Panc1 (cell line): ENCODE measurements around the gene EGFR. TPM values are rescaled to one million over a fixed set of nuclear protein-coding genes. Genes with fewer than 3 reads are reported as not detected.

ENCODE experiments used
- ATAC-seq: fragments of 200-7000 bp; cut with Tn5 transposase; 2 replicates; pipeline ENCODE4 v1.9.1; 2020; ENCODE audit warnings: mild to moderate bottlenecking, moderate library complexity
- BruUV-seq: library from RNA; stranded (reverse); fragments of 400-500 nt; replicated peaks from 2 replicates; lab custom pipeline; 2021; lab: Mats Ljungman, UMichigan
- CTCF ChIA-PET: fragments of 300-600 bp; sonication (Branson Sonifier 250); formaldehyde crosslinking; loops from one replicate; lab custom pipeline; 2022; ENCODE audit warnings: antibody characterized with exemption; lab: Charles Lee
- POLR2A ChIA-PET: fragments of 300-600 bp; sonication (Branson Sonifier 250); formaldehyde crosslinking; loops from one replicate; lab custom pipeline; 2022; ENCODE audit warnings: antibody characterized with exemption; lab: Charles Lee
- DNase-seq: peaks from one replicate; pipeline ENCODE4 v3.0.0-alpha.2; 2010; ENCODE audit warnings: low read depth, low spot score
- H3K27ac ChIP-seq: 2 replicates; pipeline ENCODE4 v1.5.1; 2011; ENCODE audit warnings: mild to moderate bottlenecking, low read length, inconsistent platforms
- H3K27me3 ChIP-seq: fragments of 200-500 bp; sonication (Bioruptor generic); 2 replicates; pipeline ENCODE4 v1.6.0; 2014; ENCODE audit warnings: low read length, inconsistent platforms; ENCODE audit not compliant: control insufficient read depth, insufficient read depth
- H3K36me3 ChIP-seq: fragments of 200-500 bp; sonication (Bioruptor generic); 2 replicates; pipeline ENCODE4 v1.5.1; 2014; ENCODE audit warnings: inconsistent platforms, mild to moderate bottlenecking, low read length, moderate library complexity; ENCODE audit not compliant: control insufficient read depth, insufficient read depth
- H3K4me1 ChIP-seq: 2 replicates; pipeline ENCODE4 v1.5.1; 2011; ENCODE audit warnings: inconsistent platforms, mild to moderate bottlenecking, low read length, moderate library complexity; ENCODE audit not compliant: control insufficient read depth, insufficient read depth
- H3K4me3 ChIP-seq, 2 experiments: 2 replicates each; pipeline ENCODE4 v1.5.1; 2011 to 2012; ENCODE audit warnings: low read depth in 2 of 2, low read length in 2 of 2, mild to moderate bottlenecking in 2 of 2, inconsistent platforms in 1 of 2, moderate library complexity in 1 of 2
- H3K9me3 ChIP-seq: fragments of 200-500 bp; sonication (Bioruptor generic); 2 replicates; pipeline ENCODE4 v1.5.1; 2014; ENCODE audit warnings: low read depth, mild to moderate bottlenecking, inconsistent platforms, low read length, moderate library complexity; ENCODE audit not compliant: control insufficient read depth, insufficient read depth
- POLR2AphosphoS5 ChIP-seq: IDR thresholded peaks from 2 replicates; pipeline ENCODE4 v1.6.1; 2012; ENCODE audit warnings: mild to moderate bottlenecking, low read depth, low read length, moderate library complexity
- REST ChIP-seq, 2 experiments: IDR thresholded peaks; 2 replicates each; pipeline ENCODE4 v1.6.1; 2011 to 2012; ENCODE audit warnings: low read depth in 2 of 2, control low read depth in 1 of 2, low read length in 1 of 2, mild to moderate bottlenecking in 1 of 2, moderate library complexity in 1 of 2; ENCODE audit not compliant: insufficient read depth in 1 of 2
- SIN3A ChIP-seq: IDR thresholded peaks from 2 replicates; pipeline ENCODE4 v1.6.1; 2012; ENCODE audit warnings: low read depth, mild to moderate bottlenecking, low read length, moderate library complexity, borderline replicate concordance; ENCODE audit not compliant: insufficient read depth
- TCF7L2 ChIP-seq: IDR thresholded peaks from 2 replicates; pipeline ENCODE4 v1.6.1; 2011; ENCODE audit warnings: mild to moderate bottlenecking, low read depth, low read length, inconsistent platforms
- in situ Hi-C: cut with HindIII; loops from 2 replicates; pipeline ENCODE4 v1.10.0; 2016; ENCODE audit warnings: low sequenced_read_pairs, low pct_unique_long_range_greater_than_20kb
- intact Hi-C: fragments of 100-400 bp; cut with micrococcal nuclease; formaldehyde crosslinking; loops from one replicate; pipeline ENCODE4 v1.10.0; 2022; ENCODE audit not compliant: unreplicated experiment
- total RNA-seq: library from RNA; stranded (reverse); gene quantifications from one replicate; pipeline ENCODE4 v1.2.1, GENCODE V29; 2021; ENCODE audit not compliant: unreplicated experiment
- TF ChIP-seq, protein P1 (sequence below): fragments of 450-650 bp; IDR thresholded peaks from 2 replicates; pipeline ENCODE4 v1.5.1; 2017; ENCODE audit warnings: mild to moderate bottlenecking

The EGFR gene
- total RNA-seq, 1 experiment from 2014 or later: 156 TPM

GRCh38 chr7:55127622-55128081 is 108.8 kb downstream of the EGFR start:
- Histone ChIP-seq H3K36me3 (no peaks in the 10 kb centered on the region), H3K4me1 (peaks cover 83% of the 10 kb centered on the region), H3K27me3 (no peaks in the 10 kb centered on the region), H3K27ac (peak overlapping the region; percentile 99), H3K9me3 (no peaks in the 10 kb centered on the region), H3K4me3 (0 out of 4 replicates have a peak overlapping the region, but pooled peaks of 1 of the 2 experiments have one; percentile 4)
- TF ChIP-seq SIN3A (no peak), POLR2AphosphoS5 (no peak), TCF7L2 (no peak), REST (IDR thresholded peaks at IDR 0.05; ENCODE audit: insufficient read depth in 1 of 2, low read depth in 2 of 2, low read length in 1 of 2) (no peak)
- TF ChIP-seq, protein P1, sequence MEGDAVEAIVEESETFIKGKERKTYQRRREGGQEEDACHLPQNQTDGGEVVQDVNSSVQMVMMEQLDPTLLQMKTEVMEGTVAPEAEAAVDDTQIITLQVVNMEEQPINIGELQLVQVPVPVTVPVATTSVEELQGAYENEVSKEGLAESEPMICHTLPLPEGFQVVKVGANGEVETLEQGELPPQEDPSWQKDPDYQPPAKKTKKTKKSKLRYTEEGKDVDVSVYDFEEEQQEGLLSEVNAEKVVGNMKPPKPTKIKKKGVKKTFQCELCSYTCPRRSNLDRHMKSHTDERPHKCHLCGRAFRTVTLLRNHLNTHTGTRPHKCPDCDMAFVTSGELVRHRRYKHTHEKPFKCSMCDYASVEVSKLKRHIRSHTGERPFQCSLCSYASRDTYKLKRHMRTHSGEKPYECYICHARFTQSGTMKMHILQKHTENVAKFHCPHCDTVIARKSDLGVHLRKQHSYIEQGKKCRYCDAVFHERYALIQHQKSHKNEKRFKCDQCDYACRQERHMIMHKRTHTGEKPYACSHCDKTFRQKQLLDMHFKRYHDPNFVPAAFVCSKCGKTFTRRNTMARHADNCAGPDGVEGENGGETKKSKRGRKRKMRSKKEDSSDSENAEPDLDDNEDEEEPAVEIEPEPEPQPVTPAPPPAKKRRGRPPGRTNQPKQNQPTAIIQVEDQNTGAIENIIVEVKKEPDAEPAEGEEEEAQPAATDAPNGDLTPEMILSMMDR: no peak
- ATAC-seq (no peak), DNase-seq (no peak)
- CTCF ChIA-PET: no interaction called here
- no TSS peak for BruUV-seq
- in situ Hi-C loops: no loop called here
- POLR2A ChIA-PET: no interaction called here
- intact Hi-C loops: loop anchor here (2.0 kb wide), 1 partner anchor 105 kb away; no protein-coding TSS in a partner anchor

- Histone ChIP-seq H3K36me3 (no peaks in the 10 kb centered on the region), H3K27ac (peak overlapping the region; percentile 99), H3K4me1 (peaks cover 92% of the 10 kb centered on the region), H3K27me3 (no peaks in the 10 kb centered on the region), H3K9me3 (no peaks in the 10 kb centered on the region), H3K4me3 (no peak overlapping the region)
- ChIA-PET POLR2A (interaction anchor here (1.0 to 1.5 kb wide), 2 partner anchors 21 to 42 kb away, joined by 3 to 5 read pairs; no protein-coding TSS in a partner anchor), CTCF (interaction anchor here (0.6 kb wide), 1 partner anchor 216 kb away, joined by 3 read pairs; no protein-coding TSS in a partner anchor)
- DNase-seq (no peak), ATAC-seq (no peak)
- no peak for TF ChIP-seq SIN3A
- TF ChIP-seq POLR2AphosphoS5: no peak
- TF ChIP-seq, protein P1: no peak
- TF ChIP-seq REST (IDR thresholded peaks at IDR 0.05; ENCODE audit: insufficient read depth in 1 of 2, low read depth in 2 of 2, low read length in 1 of 2): no peak
- TF ChIP-seq TCF7L2: no peak
- intact Hi-C loops: loop anchor here (2.0 kb wide), 1 partner anchor 106 kb away; no protein-coding TSS in a partner anchor
- in situ Hi-C loops: no loop called here
- BruUV-seq: no TSS peak
These were observed 110.0 kb downstream of the EGFR start for GRCh38 chr7:55128693-55129394.
